ENCODE measurements around the gene ALX4.

Gene ALX4

GRCh38 chr11:44267750-44268613, 42.0 kb downstream of the ALX4 start:
- no peak for DNase-seq (ENCODE audit: low read depth)

- no peak for DNase-seq (ENCODE audit: low read depth)
Observed at GRCh38 chr11:44267006-44267749, 42.8 kb downstream of the ALX4 start.

- DNase-seq (ENCODE audit: low read depth), result no peak
Observed at GRCh38 chr11:44266056-44266780, 43.7 kb downstream of the ALX4 start.

- DNase-seq (ENCODE audit: low read depth), result no peak
Observed at GRCh38 chr11:44264761-44265160, 45.2 kb downstream of the ALX4 start.

GRCh38 chr11:44264438-44264749, 45.5 kb downstream of the ALX4 start:
- DNase-seq (ENCODE audit: low read depth), result no peak

- DNase-seq (ENCODE audit: low read depth), result no peak
Observed at GRCh38 chr11:44263738-44264437, 46.1 kb downstream of the ALX4 start.

- no peak for DNase-seq (ENCODE audit: low read depth)
Observed at GRCh38 chr11:44261800-44262591, 47.9 kb downstream of the ALX4 start.

GRCh38 chr11:44260081-44260480, 49.9 kb downstream of the ALX4 start:
- DNase-seq (ENCODE audit: low read depth), result no peak

- DNase-seq (ENCODE audit: low read depth), result no peak
Observed at GRCh38 chr11:44258839-44259420, 51.0 kb downstream of the ALX4 start.

- no peak for DNase-seq (ENCODE audit: low read depth)
Observed at GRCh38 chr11:44258190-44258489, 51.8 kb downstream of the ALX4 start.

GRCh38 chr11:44257338-44258189, 52.4 kb downstream of the ALX4 start:
- DNase-seq (ENCODE audit: low read depth), result no peak

GRCh38 chr11:44256673-44257291, 53.2 kb downstream of the ALX4 start:
- no peak for DNase-seq (ENCODE audit: low read depth)

- DNase-seq (ENCODE audit: low read depth), result no peak
Observed at GRCh38 chr11:44255406-44256071, 54.4 kb downstream of the ALX4 start.

GRCh38 chr11:44252999-44253602, 56.8 kb downstream of the ALX4 start:
- DNase-seq (ENCODE audit: low read depth), result no peak

- DNase-seq (ENCODE audit: low read depth), result no peak
Observed at GRCh38 chr11:44250421-44250820, 59.5 kb downstream of the ALX4 start.

GRCh38 chr11:44248109-44248508, 61.8 kb downstream of the ALX4 start:
- no peak for DNase-seq (ENCODE audit: low read depth)

GRCh38 chr11:44247508-44247907, 62.4 kb downstream of the ALX4 start:
- no peak for DNase-seq (ENCODE audit: low read depth)

- no peak for DNase-seq (ENCODE audit: low read depth)
Observed at GRCh38 chr11:44246726-44247125, 63.2 kb downstream of the ALX4 start.
